ENCODE measurements around the gene TOLLIP. TPM values are rescaled to one million over a fixed set of nuclear protein-coding genes. Genes with fewer than 3 reads are reported as not detected.

Gene TOLLIP
- total and polyA plus RNA-seq, 2 donors = 10.9 to 25.4 TPM

GRCh38 chr11:1302461-1303125 lies 6.8 kb downstream of the TOLLIP start:
- Histone ChIP-seq H3K4me3 (ENCODE audit: low read length in 2 of 2) (no peak overlapping the region), H3K36me3 (ENCODE audit: control insufficient read depth in 2 of 2, insufficient read depth in 2 of 2, low read length in 1 of 2) (peaks cover 6 to 20% of the 10 kb centered on the region in 2 donors), H3K27me3 (ENCODE audit: control insufficient read depth in 2 of 2, insufficient read depth in 1 of 2, low read length in 1 of 2) (no peaks in the 10 kb centered on the region), H3K4me1 (ENCODE audit: control insufficient read depth in 2 of 2, insufficient read depth in 2 of 2, low read length in 2 of 2) (peaks cover 0 to 13% of the 10 kb centered on the region in 2 donors), H3K27ac (ENCODE audit: low read depth in 1 of 2, low read length in 1 of 2) (no peak overlapping the region), H3K9me3 (ENCODE audit: control insufficient read depth in 2 of 2, insufficient read depth in 1 of 2, low read length in 1 of 2) (no peaks in the 10 kb centered on the region)
- 95% methylated on average over 17 of the region's 17 CpGs for WGBS
- DNase-seq (ENCODE audit: low read depth in 6 of 9, low spot score in 9 of 9) = no peak

GRCh38 chr11:1302041-1302460 lies 7.4 kb downstream of the TOLLIP start:
- no peak for DNase-seq (ENCODE audit: low read depth in 6 of 9, low spot score in 9 of 9)
- WGBS = 89% methylated on average over 13 of the region's 13 CpGs
- Histone ChIP-seq H3K4me3 (ENCODE audit: low read length in 2 of 2) (no peak overlapping the region), H3K9me3 (ENCODE audit: control insufficient read depth in 2 of 2, insufficient read depth in 1 of 2, low read length in 1 of 2) (no peaks in the 10 kb centered on the region), H3K4me1 (ENCODE audit: control insufficient read depth in 2 of 2, insufficient read depth in 2 of 2, low read length in 2 of 2) (peaks cover 0 to 8% of the 10 kb centered on the region in 2 donors), H3K36me3 (ENCODE audit: control insufficient read depth in 2 of 2, insufficient read depth in 2 of 2, low read length in 1 of 2) (peaks cover 6 to 23% of the 10 kb centered on the region in 2 donors), H3K27ac (ENCODE audit: low read depth in 1 of 2, low read length in 1 of 2) (no peak overlapping the region), H3K27me3 (ENCODE audit: control insufficient read depth in 2 of 2, insufficient read depth in 1 of 2, low read length in 1 of 2) (no peaks in the 10 kb centered on the region)

DNA sequence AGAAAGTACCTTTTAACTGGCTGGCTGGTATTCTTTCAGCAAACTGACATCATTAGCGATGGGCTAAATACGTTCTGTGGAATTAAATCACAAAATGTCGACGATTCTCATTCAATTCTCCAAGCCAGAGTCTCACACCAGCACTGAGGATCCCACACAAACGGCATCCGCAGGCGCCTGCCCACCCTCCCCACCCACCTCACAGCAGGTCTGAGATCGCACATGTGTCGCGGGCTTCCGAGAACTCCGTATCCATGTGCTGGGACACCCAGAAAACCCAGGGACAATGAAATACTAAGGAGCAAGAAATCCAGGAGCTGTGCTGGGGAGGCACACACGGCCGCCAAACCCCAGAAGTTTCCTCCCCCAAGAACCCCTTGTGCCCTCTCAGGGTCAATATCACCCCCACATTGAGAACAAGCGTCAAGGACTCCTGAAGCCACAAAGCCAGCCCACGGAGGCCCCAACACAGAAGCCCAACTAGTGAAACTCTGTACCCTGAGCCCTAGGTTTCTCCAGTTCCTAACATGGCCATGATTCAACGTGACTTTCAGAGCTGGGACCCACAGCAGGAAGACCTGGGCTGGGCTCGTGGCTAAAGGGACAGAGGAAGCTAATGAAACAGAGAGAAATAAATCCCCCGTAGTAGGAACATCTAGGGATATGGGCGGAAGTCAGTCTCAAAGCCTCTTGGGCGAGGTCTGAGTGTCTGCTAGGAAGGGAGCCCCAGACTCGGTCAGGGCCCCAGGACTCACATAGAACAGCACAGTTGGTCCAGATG lies 8.0 kb downstream of the TOLLIP start:
- no peak for DNase-seq (ENCODE audit: low read depth in 6 of 9, low spot score in 9 of 9)
- Histone ChIP-seq H3K36me3 (ENCODE audit: control insufficient read depth in 2 of 2, insufficient read depth in 2 of 2, low read length in 1 of 2) (peaks cover 6 to 21% of the 10 kb centered on the region in 2 donors), H3K4me3 (ENCODE audit: low read length in 2 of 2) (no peak overlapping the region), H3K27me3 (ENCODE audit: control insufficient read depth in 2 of 2, insufficient read depth in 1 of 2, low read length in 1 of 2) (no peaks in the 10 kb centered on the region), H3K4me1 (ENCODE audit: control insufficient read depth in 2 of 2, insufficient read depth in 2 of 2, low read length in 2 of 2) (peaks cover 0 to 3% of the 10 kb centered on the region in 2 donors), H3K9me3 (ENCODE audit: control insufficient read depth in 2 of 2, insufficient read depth in 1 of 2, low read length in 1 of 2) (no peaks in the 10 kb centered on the region), H3K27ac (ENCODE audit: low read depth in 1 of 2, low read length in 1 of 2) (no peak overlapping the region)
- WGBS = 96% methylated on average over 22 of the region's 22 CpGs

- Histone ChIP-seq H3K27me3 (ENCODE audit: control insufficient read depth in 2 of 2, insufficient read depth in 1 of 2, low read length in 1 of 2) (no peaks in the 10 kb centered on the region), H3K27ac (ENCODE audit: low read depth in 1 of 2, low read length in 1 of 2) (no peak overlapping the region), H3K9me3 (ENCODE audit: control insufficient read depth in 2 of 2, insufficient read depth in 1 of 2, low read length in 1 of 2) (no peaks in the 10 kb centered on the region), H3K4me3 (ENCODE audit: low read length in 2 of 2) (no peak overlapping the region), H3K4me1 (ENCODE audit: control insufficient read depth in 2 of 2, insufficient read depth in 2 of 2, low read length in 2 of 2) (peaks cover 0 to 3% of the 10 kb centered on the region in 2 donors), H3K36me3 (ENCODE audit: control insufficient read depth in 2 of 2, insufficient read depth in 2 of 2, low read length in 1 of 2) (peaks cover 6 to 22% of the 10 kb centered on the region in 2 donors)
- WGBS = 97% methylated on average over 28 of the region's 28 CpGs
- no peak for DNase-seq (ENCODE audit: low read depth in 6 of 9, low spot score in 9 of 9)
Measured at GRCh38 chr11:1300569-1301187, 8.8 kb downstream of the TOLLIP start.

GRCh38 chr11:1300121-1300520 lies 9.3 kb downstream of the TOLLIP start:
- Histone ChIP-seq H3K27ac (ENCODE audit: low read depth in 1 of 2, low read length in 1 of 2) (no peak overlapping the region), H3K4me3 (ENCODE audit: low read length in 2 of 2) (no peak overlapping the region), H3K36me3 (ENCODE audit: control insufficient read depth in 2 of 2, insufficient read depth in 2 of 2, low read length in 1 of 2) (peaks cover 2 to 26% of the 10 kb centered on the region in 2 donors), H3K4me1 (ENCODE audit: control insufficient read depth in 2 of 2, insufficient read depth in 2 of 2, low read length in 2 of 2) (peaks cover 0 to 3% of the 10 kb centered on the region in 2 donors), H3K27me3 (ENCODE audit: control insufficient read depth in 2 of 2, insufficient read depth in 1 of 2, low read length in 1 of 2) (no peaks in the 10 kb centered on the region), H3K9me3 (ENCODE audit: control insufficient read depth in 2 of 2, insufficient read depth in 1 of 2, low read length in 1 of 2) (no peaks in the 10 kb centered on the region)
- 81% methylated on average over 7 of the region's 7 CpGs for WGBS
- DNase-seq (ENCODE audit: low read depth in 6 of 9, low spot score in 9 of 9) = no peak

DNA sequence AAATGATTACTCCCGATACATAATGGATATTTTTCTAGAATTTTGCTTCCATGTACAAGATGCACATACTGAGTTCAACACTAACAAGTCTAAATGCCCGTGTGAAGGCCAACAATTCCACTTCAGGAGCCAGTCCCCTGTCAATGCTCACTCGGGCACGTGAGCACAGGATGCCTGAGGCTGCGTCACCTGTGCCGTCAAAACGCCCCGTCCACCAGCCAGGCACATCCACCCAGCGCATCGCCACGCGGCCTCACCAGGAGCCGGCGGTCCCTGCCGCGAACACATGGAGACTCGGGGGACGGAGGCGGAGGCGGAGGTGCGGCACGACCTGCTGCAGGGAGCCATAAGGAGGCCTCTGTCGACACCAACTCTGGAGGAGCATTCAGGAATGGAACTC lies 9.8 kb downstream of the TOLLIP start:
- Histone ChIP-seq H3K4me3 (ENCODE audit: low read length in 2 of 2) (no peak overlapping the region), H3K4me1 (ENCODE audit: control insufficient read depth in 2 of 2, insufficient read depth in 2 of 2, low read length in 2 of 2) (peaks cover 0 to 3% of the 10 kb centered on the region in 2 donors), H3K36me3 (ENCODE audit: control insufficient read depth in 2 of 2, insufficient read depth in 2 of 2, low read length in 1 of 2) (peaks cover 0 to 25% of the 10 kb centered on the region in 2 donors), H3K9me3 (ENCODE audit: control insufficient read depth in 2 of 2, insufficient read depth in 1 of 2, low read length in 1 of 2) (no peaks in the 10 kb centered on the region), H3K27me3 (ENCODE audit: control insufficient read depth in 2 of 2, insufficient read depth in 1 of 2, low read length in 1 of 2) (no peaks in the 10 kb centered on the region), H3K27ac (ENCODE audit: low read depth in 1 of 2, low read length in 1 of 2) (no peak overlapping the region)
- 97% methylated on average over 23 of the region's 23 CpGs for WGBS
- DNase-seq (ENCODE audit: low read depth in 6 of 9, low spot score in 9 of 9) = no peak

- Histone ChIP-seq H3K4me1 (ENCODE audit: control insufficient read depth in 2 of 2, insufficient read depth in 2 of 2, low read length in 2 of 2) (peaks cover 0 to 3% of the 10 kb centered on the region in 2 donors), H3K9me3 (ENCODE audit: control insufficient read depth in 2 of 2, insufficient read depth in 1 of 2, low read length in 1 of 2) (no peaks in the 10 kb centered on the region), H3K27me3 (ENCODE audit: control insufficient read depth in 2 of 2, insufficient read depth in 1 of 2, low read length in 1 of 2) (no peaks in the 10 kb centered on the region), H3K27ac (ENCODE audit: low read depth in 1 of 2, low read length in 1 of 2) (no peak overlapping the region), H3K36me3 (ENCODE audit: control insufficient read depth in 2 of 2, insufficient read depth in 2 of 2, low read length in 1 of 2) (peaks cover under 1 to 25% of the 10 kb centered on the region in 2 donors), H3K4me3 (ENCODE audit: low read length in 2 of 2) (no peak overlapping the region)
- WGBS = 93% methylated on average over 32 of the region's 32 CpGs
- DNase-seq (ENCODE audit: low read depth in 6 of 9, low spot score in 9 of 9) = no peak
Measured at GRCh38 chr11:1298695-1299492, 10.5 kb downstream of the TOLLIP start.

DNA sequence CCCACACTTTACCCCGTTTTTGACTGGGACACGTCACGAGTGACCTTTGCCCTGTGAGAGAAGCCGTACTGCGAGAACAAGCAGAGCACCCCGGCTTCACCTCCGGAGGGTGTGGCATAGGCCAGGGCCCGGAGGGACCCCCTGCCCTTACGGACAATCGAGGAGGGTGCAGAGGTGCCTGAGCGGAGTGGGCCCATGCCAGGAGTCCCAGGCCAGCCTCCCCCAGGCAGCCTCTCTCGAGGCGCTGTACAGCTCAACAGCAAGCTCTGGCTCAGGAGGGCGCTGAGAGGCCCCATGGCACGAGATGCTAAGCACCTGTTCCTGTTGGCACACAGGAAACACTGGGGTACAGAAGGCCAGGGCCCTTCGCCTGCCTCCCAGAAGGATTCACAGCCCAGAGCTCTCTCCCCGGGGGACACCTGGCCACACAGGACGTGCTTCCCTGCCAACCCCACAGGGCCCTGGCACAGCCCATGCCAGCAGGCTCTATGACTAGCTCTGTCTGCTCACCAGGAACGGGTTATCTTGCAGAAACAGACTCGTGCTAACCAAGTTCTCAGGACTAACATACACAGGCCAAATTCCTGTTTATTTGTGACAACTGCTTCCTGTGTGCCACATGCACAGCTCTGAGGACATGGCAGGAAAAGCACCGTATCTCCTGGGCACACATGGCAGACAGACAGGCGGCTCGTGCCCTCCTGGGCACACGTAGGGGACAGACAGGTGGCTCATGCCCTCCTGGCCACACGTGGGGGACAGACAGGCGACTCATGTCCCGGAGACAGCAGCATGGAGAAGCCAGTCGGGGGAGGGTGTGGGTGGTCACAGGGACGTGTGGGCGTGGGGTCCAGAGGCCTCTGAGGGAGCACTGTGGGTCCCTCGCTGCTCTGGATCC lies 11.6 kb downstream of the TOLLIP start:
- no peak for DNase-seq (ENCODE audit: low read depth in 6 of 9, low spot score in 9 of 9)

More for the DNA sequence above, 11.6 kb downstream of the TOLLIP start:
- H3K4me1 ChIP-seq (ENCODE audit: control insufficient read depth in 2 of 2, insufficient read depth in 2 of 2, low read length in 2 of 2) = no peaks in the 10 kb centered on the region
- no peak overlapping the region for H3K27ac ChIP-seq (ENCODE audit: low read depth in 1 of 2, low read length in 1 of 2)
- no peaks in the 10 kb centered on the region for H3K27me3 ChIP-seq (ENCODE audit: control insufficient read depth in 2 of 2, insufficient read depth in 1 of 2, low read length in 1 of 2)
- peaks cover 7 to 31% of the 10 kb centered on the region in 2 donors for H3K36me3 ChIP-seq (ENCODE audit: control insufficient read depth in 2 of 2, insufficient read depth in 2 of 2, low read length in 1 of 2)
- H3K9me3 ChIP-seq (ENCODE audit: control insufficient read depth in 2 of 2, insufficient read depth in 1 of 2, low read length in 1 of 2) = no peaks in the 10 kb centered on the region
- H3K4me3 ChIP-seq (ENCODE audit: low read length in 2 of 2) = no peak overlapping the region
- 82% methylated on average over 31 of the region's 31 CpGs for WGBS
